Hepatocyte (in vitro differentiated cells): ENCODE data around the gene SNX27. TPM values are rescaled to one million over a fixed set of nuclear protein-coding genes. Genes with fewer than 3 reads are reported as not detected.

Source experiments
- DNase-seq: peaks from one replicate; pipeline ENCODE4 v3.0.0-alpha.2; 2016; ENCODE audit warnings: low spot score
- H2AFZ ChIP-seq: fragments of 200-600 bp; sonication (generic); 2 replicates; pipeline ENCODE4 v1.6.0; 2016; ENCODE audit warnings: antibody characterized with exemption, mild to moderate bottlenecking
- H3K27ac ChIP-seq: fragments of 200-600 bp; sonication (generic); 2 replicates; pipeline ENCODE4 v1.5.1; 2016; ENCODE audit warnings: mild to moderate bottlenecking
- H3K27me3 ChIP-seq: fragments of 200-600 bp; sonication (generic); 2 replicates; pipeline ENCODE4 v1.6.1; 2016
- H3K36me3 ChIP-seq: fragments of 200-600 bp; sonication (generic); replicated peaks from 2 replicates; pipeline ENCODE4 v1.5.1; 2016; ENCODE audit warnings: low read depth; ENCODE audit not compliant: insufficient read depth
- H3K4me1 ChIP-seq: fragments of 200-600 bp; sonication (generic); 2 replicates; pipeline ENCODE4 v1.5.1; 2016; ENCODE audit warnings: mild to moderate bottlenecking, moderate library complexity; ENCODE audit not compliant: insufficient read depth
- H3K4me2 ChIP-seq: fragments of 200-600 bp; sonication (generic); 2 replicates; pipeline ENCODE4 v1.6.0; 2016
- H3K4me3 ChIP-seq: fragments of 200-600 bp; sonication (generic); 2 replicates; pipeline ENCODE4 v1.5.1; 2016; ENCODE audit warnings: mild to moderate bottlenecking
- H3K79me2 ChIP-seq: fragments of 200-600 bp; sonication (generic); 2 replicates; pipeline ENCODE4 v1.6.0; 2017; ENCODE audit warnings: mild to moderate bottlenecking
- H3K9me2 ChIP-seq: fragments of 200-600 bp; sonication (generic); replicated peaks from 2 replicates; pipeline ENCODE4 v1.6.0; 2017; ENCODE audit warnings: mild to moderate bottlenecking; ENCODE audit not compliant: insufficient read depth
- H3K9me3 ChIP-seq: fragments of 200-600 bp; sonication (generic); 2 replicates; pipeline ENCODE4 v1.5.1; 2016; ENCODE audit warnings: low read depth, mild to moderate bottlenecking
- H4K20me1 ChIP-seq: fragments of 200-600 bp; sonication (generic); 2 replicates; pipeline ENCODE4 v1.6.0; 2016; ENCODE audit warnings: mild to moderate bottlenecking; ENCODE audit not compliant: insufficient read depth, poor library complexity, severe bottlenecking
- EZH2 ChIP-seq: fragments of 200-600 bp; sonication (generic); IDR thresholded peaks from 2 replicates; pipeline ENCODE4 v1.6.1; 2016; ENCODE audit warnings: antibody characterized with exemption, mild to moderate bottlenecking, borderline replicate concordance
- EZH2phosphoT487 ChIP-seq: fragments of 200-600 bp; sonication (generic); IDR thresholded peaks from one replicate; pipeline ENCODE4 v1.6.1; 2018; ENCODE audit warnings: antibody characterized with exemption, mild to moderate bottlenecking, low read depth, moderate library complexity; ENCODE audit not compliant: unreplicated experiment, severe bottlenecking
- WGBS: methylation state at CpG from one replicate; pipeline ENCODE4 v1.1.6; 2016; ENCODE audit warnings: low lambda C conversion rate; ENCODE audit errors: missing lambda C conversion rate; 5-methylcytosine and 5-hydroxymethylcytosine counted together
- polyA plus RNA-seq: library from polyadenylated mRNA; unstranded; fragments of >200 nt; fragmentation: Nextera tagmentation; extraction: Ambion mirVana; gene quantifications from 2 replicates; pipeline ENCODE4 v1.2.1, GENCODE V29; 2016
- small RNA-seq: library from RNA; depleted of rRNA; stranded (forward); fragments of <200 nt; gene quantifications from one replicate; pipeline ENCODE3, GENCODE V24; 2014
- total RNA-seq: library from RNA; depleted of rRNA; stranded (reverse); fragments of >200 nt; gene quantifications from 2 replicates; pipeline ENCODE4 v1.2.3, GENCODE V29; 2014
- TF ChIP-seq, protein P1 (sequence below): fragments of 200-600 bp; sonication (generic); IDR thresholded peaks from 2 replicates; pipeline ENCODE4 v1.5.1; 2016; ENCODE audit warnings: antibody characterized with exemption, mild to moderate bottlenecking; ENCODE audit not compliant: poor library complexity

The SNX27 gene
- total and polyA plus RNA-seq, 2 experiments from 2014 or later: 24.0 to 38.7 TPM

GRCh38 chr1:151739590-151740355 lies 127.9 kb downstream of the SNX27 start:
- 43% methylated on average over 3 of the region's 3 CpGs for WGBS
- TF ChIP-seq EZH2phosphoT487 (no peak), EZH2 (no peak)
- TF ChIP-seq, protein P1, sequence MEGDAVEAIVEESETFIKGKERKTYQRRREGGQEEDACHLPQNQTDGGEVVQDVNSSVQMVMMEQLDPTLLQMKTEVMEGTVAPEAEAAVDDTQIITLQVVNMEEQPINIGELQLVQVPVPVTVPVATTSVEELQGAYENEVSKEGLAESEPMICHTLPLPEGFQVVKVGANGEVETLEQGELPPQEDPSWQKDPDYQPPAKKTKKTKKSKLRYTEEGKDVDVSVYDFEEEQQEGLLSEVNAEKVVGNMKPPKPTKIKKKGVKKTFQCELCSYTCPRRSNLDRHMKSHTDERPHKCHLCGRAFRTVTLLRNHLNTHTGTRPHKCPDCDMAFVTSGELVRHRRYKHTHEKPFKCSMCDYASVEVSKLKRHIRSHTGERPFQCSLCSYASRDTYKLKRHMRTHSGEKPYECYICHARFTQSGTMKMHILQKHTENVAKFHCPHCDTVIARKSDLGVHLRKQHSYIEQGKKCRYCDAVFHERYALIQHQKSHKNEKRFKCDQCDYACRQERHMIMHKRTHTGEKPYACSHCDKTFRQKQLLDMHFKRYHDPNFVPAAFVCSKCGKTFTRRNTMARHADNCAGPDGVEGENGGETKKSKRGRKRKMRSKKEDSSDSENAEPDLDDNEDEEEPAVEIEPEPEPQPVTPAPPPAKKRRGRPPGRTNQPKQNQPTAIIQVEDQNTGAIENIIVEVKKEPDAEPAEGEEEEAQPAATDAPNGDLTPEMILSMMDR: no peak
- Histone ChIP-seq H3K27me3 (peaks cover 6% of the 10 kb centered on the region), H3K4me3 (no peak overlapping the region), H3K36me3 (no peaks in the 10 kb centered on the region), H3K4me2 (no peak overlapping the region), H2AFZ (no peak overlapping the region), H3K9me2 (no peaks in the 10 kb centered on the region), H3K9me3 (no peaks in the 10 kb centered on the region), H3K79me2 (no peaks in the 10 kb centered on the region), H3K4me1 (no peaks in the 10 kb centered on the region), H3K27ac (no peak overlapping the region), H4K20me1 (no peaks in the 10 kb centered on the region)
- peak; percentile 56 for DNase-seq

DNA sequence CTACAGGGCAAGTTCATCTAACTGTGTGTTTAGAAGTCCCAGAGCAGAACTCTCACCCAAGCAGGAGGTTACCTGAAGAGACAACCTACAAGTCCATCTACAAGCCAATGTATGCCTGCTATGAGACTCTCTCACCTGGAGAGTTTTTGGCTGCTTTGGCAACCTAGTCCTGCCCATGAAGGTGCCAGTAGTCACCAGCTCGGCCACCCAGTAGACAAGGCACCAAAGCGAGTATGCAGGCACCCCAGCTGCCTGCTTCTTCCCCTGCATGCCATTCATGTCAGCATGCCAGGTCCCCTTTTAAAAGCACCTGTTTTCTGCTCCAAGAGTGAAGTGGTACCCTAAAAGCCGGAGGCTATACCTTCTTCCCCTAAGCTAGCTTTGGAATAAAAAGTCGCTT lies 129.7 kb downstream of the SNX27 start:
- TF ChIP-seq, protein P1: no peak
- no peak for TF ChIP-seq EZH2phosphoT487
- no peak for TF ChIP-seq EZH2
- H2AFZ ChIP-seq: no peak overlapping the region
- WGBS: 90% methylated on average over 4 of the region's 4 CpGs
- no peaks in the 10 kb centered on the region for H3K9me2 ChIP-seq
- no peak overlapping the region for H3K27ac ChIP-seq
- H3K27me3 ChIP-seq: peaks cover 6% of the 10 kb centered on the region
- no peaks in the 10 kb centered on the region for H3K36me3 ChIP-seq
- H3K9me3 ChIP-seq: no peaks in the 10 kb centered on the region
- no peak overlapping the region for H3K4me3 ChIP-seq
- no peaks in the 10 kb centered on the region for H3K79me2 ChIP-seq
- no peak overlapping the region for H3K4me2 ChIP-seq
- no peaks in the 10 kb centered on the region for H4K20me1 ChIP-seq
- DNase-seq: no peak
- H3K4me1 ChIP-seq: no peaks in the 10 kb centered on the region

Small RNAs within 50 kb of the gene (small RNA-seq; reads per million reads assigned to genes)
- gene RNU6-1062P: not detected
- not detected for gene RNU6-662P

Other genes starting within 250 kb of the SNX27 start
- 49.1 and 63.9 TPM in 2 replicates for gene SELENBP1, start 239.3 kb upstream of the SNX27 start, total RNA-seq
- gene SELENBP1, start 239.3 kb upstream of the SNX27 start, polyA plus RNA-seq: 86.4 and 101 TPM in 2 replicates
- 240 and 275 TPM in 2 replicates for gene PSMB4, start 212.5 kb upstream of the SNX27 start, total RNA-seq
- gene PSMB4, start 212.5 kb upstream of the SNX27 start, polyA plus RNA-seq: 71.4 and 96.3 TPM in 2 replicates
- 36.3 and 37.0 TPM in 2 replicates for gene POGZ, start 152.6 kb upstream of the SNX27 start, total RNA-seq
- 12.9 and 16.2 TPM in 2 replicates for gene POGZ, start 152.6 kb upstream of the SNX27 start, polyA plus RNA-seq
- gene CGN, start 100.7 kb upstream of the SNX27 start, total RNA-seq: 58.2 and 66.4 TPM in 2 replicates
- 46.3 and 54.5 TPM in 2 replicates for gene CGN, start 100.7 kb upstream of the SNX27 start, polyA plus RNA-seq
- 18.3 and 29.8 TPM in 2 replicates for gene TUFT1, start 71.7 kb upstream of the SNX27 start, total RNA-seq
- 29.2 and 30.1 TPM in 2 replicates for gene TUFT1, start 71.7 kb upstream of the SNX27 start, polyA plus RNA-seq
- gene CELF3, start 104.8 kb downstream of the SNX27 start, total RNA-seq: 1.2 and 2.1 TPM in 2 replicates
- gene CELF3, start 104.8 kb downstream of the SNX27 start, polyA plus RNA-seq: 0.85 and 1.1 TPM in 2 replicates
- gene RIIAD1, start 109.5 kb downstream of the SNX27 start, total RNA-seq: 7.9 TPM in 1 of 2 replicates, not detected in the other
- 2.3 TPM in 1 of 2 replicates, not detected in the other for gene RIIAD1, start 109.5 kb downstream of the SNX27 start, polyA plus RNA-seq
- 50.3 and 68.8 TPM in 2 replicates for gene MRPL9, start 151.4 kb downstream of the SNX27 start, total RNA-seq
- gene MRPL9, start 151.4 kb downstream of the SNX27 start, polyA plus RNA-seq: 72.5 and 88.0 TPM in 2 replicates
- gene TDRKH, start 178.4 kb downstream of the SNX27 start, total RNA-seq: 3.4 and 3.8 TPM in 2 replicates
- 1.6 and 1.8 TPM in 2 replicates for gene TDRKH, start 178.4 kb downstream of the SNX27 start, polyA plus RNA-seq
- not detected in 2 replicates for gene LINGO4, start 193.4 kb downstream of the SNX27 start, total RNA-seq
- not detected in 2 replicates for gene LINGO4, start 193.4 kb downstream of the SNX27 start, polyA plus RNA-seq
- 1.2 and 1.3 TPM in 2 replicates for gene RORC, start 219.8 kb downstream of the SNX27 start, total RNA-seq
- 0.60 TPM in 1 of 2 replicates, not detected in the other for gene RORC, start 219.8 kb downstream of the SNX27 start, polyA plus RNA-seq
- gene C2CD4D, start 227.8 kb downstream of the SNX27 start, total RNA-seq: 0.72 TPM in 1 of 2 replicates, not detected in the other
- gene C2CD4D, start 227.8 kb downstream of the SNX27 start, polyA plus RNA-seq: 0.96 and 1.1 TPM in 2 replicates
- gene THEM5, start 241.7 kb downstream of the SNX27 start, total RNA-seq: not detected in 2 replicates
- gene THEM5, start 241.7 kb downstream of the SNX27 start, polyA plus RNA-seq: 0.21 and 0.32 TPM in 2 replicates